OCI-LY3 (cell line): ENCODE results near the gene PPP1R26.
"Not testable (repeated sequence)": the region's sequence is repeated elsewhere in the genome, so short reads cannot be mapped to it uniquely, and the experiment has no call there.

Experiments used
- H2AFZ ChIP-seq: fragments of 200-600, 300-600 bp; shearing (Covaris generic); 2 replicates; pipeline ENCODE4 v1.6.0; 2014; ENCODE audit warnings: antibody characterized with exemption, low read depth, low read length
- H3K27ac ChIP-seq: fragments of 200-600, 300-600 bp; sonication (generic); 2 replicates; pipeline ENCODE4 v1.5.1; 2014; ENCODE audit warnings: mild to moderate bottlenecking, low read length, moderate library complexity, mixed read lengths
- H3K27me3 ChIP-seq: fragments of 200-600, 300-600 bp; sonication (generic); 2 replicates; pipeline ENCODE4 v1.6.1; 2014; ENCODE audit warnings: low read depth, low read length, mixed read lengths
- H3K36me3 ChIP-seq: fragments of 200-600, 300-600 bp; sonication (generic); replicated peaks from 2 replicates; pipeline ENCODE3; 2014; ENCODE audit warnings: low read depth, low read length, mixed read lengths
- H3K4me1 ChIP-seq: fragments of 300-600, 200-600 bp; sonication (generic); 2 replicates; pipeline ENCODE4 v1.6.1; 2014; ENCODE audit warnings: low read length, mixed read lengths
- H3K4me2 ChIP-seq: fragments of 200-600, 300-600 bp; sonication (generic); 2 replicates; pipeline ENCODE4 v1.6.1; 2014; ENCODE audit warnings: low read length, mixed read lengths
- H3K4me3 ChIP-seq: fragments of 300-600, 200-600 bp; sonication (generic); 2 replicates; pipeline ENCODE4 v1.5.1; 2014; ENCODE audit warnings: antibody characterized with exemption, mild to moderate bottlenecking, low read length, moderate library complexity
- H3K79me2 ChIP-seq: fragments of 300-600, 200-600 bp; shearing (Covaris generic); 2 replicates; pipeline ENCODE4 v1.6.1; 2014; ENCODE audit warnings: mild to moderate bottlenecking, low read length, mixed read lengths
- H3K9ac ChIP-seq: fragments of 300-600, 200-600 bp; shearing (Covaris generic); 2 replicates; pipeline ENCODE4 v1.6.0; 2014; ENCODE audit warnings: mild to moderate bottlenecking, low read length, moderate library complexity
- H3K9me3 ChIP-seq: fragments of 200-600, 300-600 bp; shearing (Covaris generic); 2 replicates; pipeline ENCODE4 v1.6.1; 2014; ENCODE audit warnings: low read length, mixed read lengths; ENCODE audit not compliant: insufficient read depth
- H4K20me1 ChIP-seq: fragments of 200-600, 300-600 bp; sonication (generic); 2 replicates; pipeline ENCODE4 v1.6.1; 2016; ENCODE audit warnings: low read length, mixed read lengths; ENCODE audit not compliant: insufficient read depth
- EZH2phosphoT487 ChIP-seq: fragments of 200-600 bp; shearing (Covaris generic); IDR thresholded peaks from 2 replicates; pipeline ENCODE4 v1.6.1; 2018; ENCODE audit warnings: antibody characterized with exemption, mixed run types, low read depth
- TF ChIP-seq, protein P1 (sequence below): fragments of 200-600, 300-600 bp; sonication (generic); IDR thresholded peaks from 2 replicates; pipeline ENCODE4 v1.5.1; 2014; ENCODE audit warnings: antibody characterized with exemption, low read length, low read depth

The PPP1R26 gene

GRCh38 chr9:135456436-135457104 is 23.0 kb upstream of the PPP1R26 start:
- Histone ChIP-seq H3K9ac (no peak overlapping the region), H3K4me1 (no peaks in the 10 kb centered on the region), H3K4me3 (no peak overlapping the region), H3K79me2 (no peaks in the 10 kb centered on the region), H3K27ac (no peak overlapping the region), H3K9me3 (no peaks in the 10 kb centered on the region), H2AFZ (no peak overlapping the region), H3K4me2 (no peak overlapping the region), H4K20me1 (no peaks in the 10 kb centered on the region), H3K36me3 (no peaks in the 10 kb centered on the region), H3K27me3 (peaks cover 6% of the 10 kb centered on the region; the same call in 1 of the 2 replicates)
- TF ChIP-seq, protein P1, sequence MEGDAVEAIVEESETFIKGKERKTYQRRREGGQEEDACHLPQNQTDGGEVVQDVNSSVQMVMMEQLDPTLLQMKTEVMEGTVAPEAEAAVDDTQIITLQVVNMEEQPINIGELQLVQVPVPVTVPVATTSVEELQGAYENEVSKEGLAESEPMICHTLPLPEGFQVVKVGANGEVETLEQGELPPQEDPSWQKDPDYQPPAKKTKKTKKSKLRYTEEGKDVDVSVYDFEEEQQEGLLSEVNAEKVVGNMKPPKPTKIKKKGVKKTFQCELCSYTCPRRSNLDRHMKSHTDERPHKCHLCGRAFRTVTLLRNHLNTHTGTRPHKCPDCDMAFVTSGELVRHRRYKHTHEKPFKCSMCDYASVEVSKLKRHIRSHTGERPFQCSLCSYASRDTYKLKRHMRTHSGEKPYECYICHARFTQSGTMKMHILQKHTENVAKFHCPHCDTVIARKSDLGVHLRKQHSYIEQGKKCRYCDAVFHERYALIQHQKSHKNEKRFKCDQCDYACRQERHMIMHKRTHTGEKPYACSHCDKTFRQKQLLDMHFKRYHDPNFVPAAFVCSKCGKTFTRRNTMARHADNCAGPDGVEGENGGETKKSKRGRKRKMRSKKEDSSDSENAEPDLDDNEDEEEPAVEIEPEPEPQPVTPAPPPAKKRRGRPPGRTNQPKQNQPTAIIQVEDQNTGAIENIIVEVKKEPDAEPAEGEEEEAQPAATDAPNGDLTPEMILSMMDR = no peak
- TF ChIP-seq EZH2phosphoT487 = no peak

- H4K20me1 ChIP-seq, H3K27ac ChIP-seq, H2AFZ ChIP-seq, H3K36me3 ChIP-seq, H3K4me3 ChIP-seq, H3K9ac ChIP-seq, H3K79me2 ChIP-seq, H3K4me1 ChIP-seq, H3K4me2 ChIP-seq, H3K27me3 ChIP-seq, H3K9me3 ChIP-seq: not testable (repeated sequence)
These were observed 21.1 kb upstream of the PPP1R26 start for GRCh38 chr9:135458478-135458877.

DNA sequence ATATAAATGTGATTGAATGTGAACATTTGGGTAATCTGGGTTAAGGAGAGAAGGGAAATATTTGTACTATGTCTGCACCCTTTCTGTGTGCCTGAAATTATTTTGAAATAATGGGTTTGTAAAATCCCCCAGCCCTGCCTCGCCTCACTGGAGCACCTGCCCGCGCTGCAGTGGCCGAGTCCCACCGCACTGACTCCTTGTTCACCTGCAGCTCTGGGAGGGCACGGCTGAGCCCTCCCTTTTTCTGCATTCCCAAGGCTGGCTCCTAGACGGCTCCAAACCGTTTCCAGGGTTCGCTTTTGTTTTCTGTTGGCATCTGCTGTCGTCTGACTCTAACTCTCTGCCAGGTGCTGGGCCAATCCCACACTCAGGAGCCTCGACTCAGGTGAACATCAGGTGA is 17.6 kb upstream of the PPP1R26 start:
- Histone ChIP-seq H3K9me3 (no peaks in the 10 kb centered on the region), H3K36me3 (no peaks in the 10 kb centered on the region), H3K4me3 (no peak overlapping the region), H3K27ac (no peak overlapping the region), H3K4me2 (no peak overlapping the region), H2AFZ (no peak overlapping the region), H3K4me1 (no peaks in the 10 kb centered on the region), H4K20me1 (no peaks in the 10 kb centered on the region), H3K27me3 (peaks cover 16% of the 10 kb centered on the region), H3K9ac (no peak overlapping the region), H3K79me2 (no peaks in the 10 kb centered on the region)
- TF ChIP-seq, protein P1 = no peak
- no peak for TF ChIP-seq EZH2phosphoT487

DNA sequence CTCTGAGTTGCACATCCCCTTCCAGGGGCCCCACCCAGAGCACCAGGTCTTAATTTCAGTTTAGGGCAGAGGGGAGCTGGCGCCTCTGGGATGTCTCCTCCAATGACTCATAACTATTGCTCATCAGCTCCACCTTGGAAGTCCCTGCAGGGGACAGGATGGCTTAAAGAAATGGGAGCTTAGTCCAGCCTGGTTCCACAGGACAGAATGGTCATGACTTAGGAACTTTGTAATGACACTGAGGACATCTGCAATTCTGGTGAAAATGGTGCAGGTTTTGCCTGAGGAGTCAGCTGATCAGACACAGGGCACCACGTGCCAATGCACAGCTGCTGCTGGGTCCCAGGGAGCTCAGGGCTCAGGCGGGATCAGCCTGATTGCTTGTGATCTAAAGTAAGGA is 16.4 kb upstream of the PPP1R26 start:
- no peaks in the 10 kb centered on the region for H3K9me3 ChIP-seq
- H3K9ac ChIP-seq = no peak overlapping the region
- TF ChIP-seq EZH2phosphoT487 = no peak
- TF ChIP-seq, protein P1 = no peak
- H3K4me3 ChIP-seq = no peak overlapping the region
- no peaks in the 10 kb centered on the region for H3K4me1 ChIP-seq
- H3K27ac ChIP-seq = no peak overlapping the region
- H2AFZ ChIP-seq = no peak overlapping the region
- H3K4me2 ChIP-seq = no peak overlapping the region
- no peaks in the 10 kb centered on the region for H3K79me2 ChIP-seq
- H3K36me3 ChIP-seq = no peaks in the 10 kb centered on the region
- peaks cover 19% of the 10 kb centered on the region for H3K27me3 ChIP-seq
- no peaks in the 10 kb centered on the region for H4K20me1 ChIP-seq
